Measurements from ENCODE around the gene KCTD11. TPM values are rescaled to one million over a fixed set of nuclear protein-coding genes. Genes with fewer than 3 reads are reported as not detected.

The KCTD11 gene
- total and polyA plus RNA-seq, 4 donors = 0.39 to 3.5 (median 1.4) TPM

DNA sequence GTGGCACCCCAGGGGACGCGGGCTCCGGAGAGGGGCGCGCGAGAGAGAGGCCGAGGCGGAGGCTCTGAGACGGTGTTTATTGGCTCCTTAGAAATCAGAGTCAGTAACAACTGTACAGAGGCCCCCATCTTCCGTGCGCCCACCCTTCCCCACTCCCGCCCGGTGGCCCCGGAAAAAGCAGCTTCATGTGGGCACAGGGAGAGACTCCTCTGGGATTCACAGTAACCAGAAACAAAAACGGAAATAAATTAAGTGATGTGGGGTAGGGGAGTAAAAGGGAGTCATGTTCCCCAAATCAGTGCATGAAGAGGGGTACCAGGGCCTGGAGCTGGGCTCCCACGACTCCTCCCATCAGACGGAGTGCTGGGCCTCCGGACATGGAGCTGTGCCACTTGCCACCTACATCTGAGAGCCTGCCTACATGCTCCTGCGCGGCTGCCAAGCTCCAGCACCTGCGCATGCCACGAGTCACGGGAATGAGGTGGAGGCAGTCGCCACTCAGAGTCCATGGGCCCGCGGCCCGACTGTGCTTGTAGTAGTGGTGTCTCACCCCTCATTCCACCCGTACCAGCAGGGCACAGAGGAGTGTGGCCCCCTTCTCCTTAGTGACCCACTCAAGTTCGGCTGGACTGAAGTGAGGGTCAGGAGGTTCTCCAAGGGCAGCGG lies 36.3 kb upstream of the KCTD11 start:
- H3K27ac ChIP-seq (ENCODE audit: low read depth in 1 of 2, low read length in 2 of 2) = peak overlapping the region; percentile 78 to 84
- 41% methylated on average over 30 of the region's 30 CpGs for whole genome bisulfite sequencing
- DNase-seq (ENCODE audit: low spot score) = no peak
- H3K9me3 ChIP-seq (ENCODE audit: control insufficient read depth in 4 of 4, low read length in 3 of 4) = no peaks in the 10 kb centered on the region
- peak overlapping the region; percentile 21 to 68 for H3K9ac ChIP-seq (ENCODE audit: low read depth in 1 of 2, low read length in 2 of 2)
- peaks cover 7 to 40% (median 25%) of the 10 kb centered on the region in 4 donors for H3K4me1 ChIP-seq (ENCODE audit: control insufficient read depth in 4 of 4, insufficient read depth in 4 of 4, low read length in 3 of 4)
- H3K4me3 ChIP-seq (ENCODE audit: low read depth in 1 of 3, low read length in 3 of 3) = peak overlapping the region; percentile 66 to 88 (median 76)
- TF ChIP-seq FOXA1 (IDR thresholded peaks at IDR 0.05) (no peak), TAF1 (conservative IDR thresholded peaks at IDR 0.05) (no peak), HNF4A (conservative IDR thresholded peaks at IDR 0.05) (no peak), SP1 (IDR thresholded peaks at IDR 0.05) (no peak)
- TF ChIP-seq, protein P1, sequence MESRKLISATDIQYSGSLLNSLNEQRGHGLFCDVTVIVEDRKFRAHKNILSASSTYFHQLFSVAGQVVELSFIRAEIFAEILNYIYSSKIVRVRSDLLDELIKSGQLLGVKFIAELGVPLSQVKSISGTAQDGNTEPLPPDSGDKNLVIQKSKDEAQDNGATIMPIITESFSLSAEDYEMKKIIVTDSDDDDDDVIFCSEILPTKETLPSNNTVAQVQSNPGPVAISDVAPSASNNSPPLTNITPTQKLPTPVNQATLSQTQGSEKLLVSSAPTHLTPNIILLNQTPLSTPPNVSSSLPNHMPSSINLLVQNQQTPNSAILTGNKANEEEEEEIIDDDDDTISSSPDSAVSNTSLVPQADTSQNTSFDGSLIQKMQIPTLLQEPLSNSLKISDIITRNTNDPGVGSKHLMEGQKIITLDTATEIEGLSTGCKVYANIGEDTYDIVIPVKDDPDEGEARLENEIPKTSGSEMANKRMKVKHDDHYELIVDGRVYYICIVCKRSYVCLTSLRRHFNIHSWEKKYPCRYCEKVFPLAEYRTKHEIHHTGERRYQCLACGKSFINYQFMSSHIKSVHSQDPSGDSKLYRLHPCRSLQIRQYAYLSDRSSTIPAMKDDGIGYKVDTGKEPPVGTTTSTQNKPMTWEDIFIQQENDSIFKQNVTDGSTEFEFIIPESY (IDR thresholded peaks at IDR 0.05) = no peak
- no peaks in the 10 kb centered on the region for H3K27me3 ChIP-seq (ENCODE audit: control insufficient read depth in 4 of 4, insufficient read depth in 4 of 4, low read length in 3 of 4)
- H3K36me3 ChIP-seq (ENCODE audit: control insufficient read depth in 4 of 4, insufficient read depth in 3 of 4, low read depth in 1 of 4, low read length in 3 of 4) = peaks cover 17 to 52% (median 39%) of the 10 kb centered on the region in 4 donors

DNA sequence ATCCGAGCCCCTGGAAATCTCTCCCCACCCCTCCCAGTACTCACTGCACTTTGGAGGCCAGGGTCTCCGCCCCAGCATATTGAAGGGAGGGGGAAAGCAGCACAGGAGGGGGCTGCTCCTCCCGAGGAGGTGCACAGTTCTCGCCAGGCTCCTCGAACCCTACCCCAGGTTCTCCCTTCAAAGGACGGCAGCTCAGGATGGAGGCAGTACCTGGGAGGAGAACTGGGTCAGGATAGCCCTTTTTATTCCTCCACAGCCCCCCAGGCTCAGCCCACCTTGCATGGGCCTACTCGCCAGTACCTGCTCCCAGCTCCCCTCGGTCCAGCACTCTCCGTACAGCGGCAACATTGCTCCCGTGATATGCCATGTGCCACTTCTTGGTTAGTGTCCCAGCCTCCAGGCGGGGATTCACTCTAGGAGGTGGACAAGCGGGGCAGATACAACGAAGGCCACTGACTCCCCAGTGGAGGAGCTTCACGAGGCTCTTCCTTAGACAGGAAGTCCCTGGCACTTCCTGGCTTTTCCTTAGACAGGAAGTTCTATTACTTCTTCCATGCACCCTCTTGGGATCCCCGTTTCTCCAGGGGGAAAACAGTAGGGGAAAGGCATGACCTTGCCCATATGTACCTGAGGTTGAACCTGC lies 34.7 kb upstream of the KCTD11 start:
- WGBS = 92% methylated on average over 16 of the region's 16 CpGs
- H3K4me1 ChIP-seq (ENCODE audit: control insufficient read depth in 4 of 4, insufficient read depth in 4 of 4, low read length in 3 of 4) = peaks cover 7 to 33% (median 25%) of the 10 kb centered on the region in 4 donors
- H3K9ac ChIP-seq (ENCODE audit: low read depth in 1 of 2, low read length in 2 of 2) = no peak overlapping the region
- peaks cover 13 to 54% (median 35%) of the 10 kb centered on the region in 4 donors for H3K36me3 ChIP-seq (ENCODE audit: control insufficient read depth in 4 of 4, insufficient read depth in 3 of 4, low read depth in 1 of 4, low read length in 3 of 4)
- no peak overlapping the region for H3K27ac ChIP-seq (ENCODE audit: low read depth in 1 of 2, low read length in 2 of 2)
- TF ChIP-seq, protein P1 (IDR thresholded peaks at IDR 0.05) = no peak
- no peak for TF ChIP-seq RAD21 (IDR thresholded peaks at IDR 0.05)
- no peak for TF ChIP-seq SP1 (IDR thresholded peaks at IDR 0.05)
- TF ChIP-seq YY1 (IDR thresholded peaks at IDR 0.05) = no peak
- no peak for TF ChIP-seq FOXA1 (IDR thresholded peaks at IDR 0.05)
- no peak for TF ChIP-seq JUND (IDR thresholded peaks at IDR 0.05)
- TF ChIP-seq NR2F2 (IDR thresholded peaks at IDR 0.05) = no peak
- no peak for TF ChIP-seq HNF4G (IDR thresholded peaks at IDR 0.05)
- no peak for TF ChIP-seq ATF3 (IDR thresholded peaks at IDR 0.05)
- TF ChIP-seq, protein P2, sequence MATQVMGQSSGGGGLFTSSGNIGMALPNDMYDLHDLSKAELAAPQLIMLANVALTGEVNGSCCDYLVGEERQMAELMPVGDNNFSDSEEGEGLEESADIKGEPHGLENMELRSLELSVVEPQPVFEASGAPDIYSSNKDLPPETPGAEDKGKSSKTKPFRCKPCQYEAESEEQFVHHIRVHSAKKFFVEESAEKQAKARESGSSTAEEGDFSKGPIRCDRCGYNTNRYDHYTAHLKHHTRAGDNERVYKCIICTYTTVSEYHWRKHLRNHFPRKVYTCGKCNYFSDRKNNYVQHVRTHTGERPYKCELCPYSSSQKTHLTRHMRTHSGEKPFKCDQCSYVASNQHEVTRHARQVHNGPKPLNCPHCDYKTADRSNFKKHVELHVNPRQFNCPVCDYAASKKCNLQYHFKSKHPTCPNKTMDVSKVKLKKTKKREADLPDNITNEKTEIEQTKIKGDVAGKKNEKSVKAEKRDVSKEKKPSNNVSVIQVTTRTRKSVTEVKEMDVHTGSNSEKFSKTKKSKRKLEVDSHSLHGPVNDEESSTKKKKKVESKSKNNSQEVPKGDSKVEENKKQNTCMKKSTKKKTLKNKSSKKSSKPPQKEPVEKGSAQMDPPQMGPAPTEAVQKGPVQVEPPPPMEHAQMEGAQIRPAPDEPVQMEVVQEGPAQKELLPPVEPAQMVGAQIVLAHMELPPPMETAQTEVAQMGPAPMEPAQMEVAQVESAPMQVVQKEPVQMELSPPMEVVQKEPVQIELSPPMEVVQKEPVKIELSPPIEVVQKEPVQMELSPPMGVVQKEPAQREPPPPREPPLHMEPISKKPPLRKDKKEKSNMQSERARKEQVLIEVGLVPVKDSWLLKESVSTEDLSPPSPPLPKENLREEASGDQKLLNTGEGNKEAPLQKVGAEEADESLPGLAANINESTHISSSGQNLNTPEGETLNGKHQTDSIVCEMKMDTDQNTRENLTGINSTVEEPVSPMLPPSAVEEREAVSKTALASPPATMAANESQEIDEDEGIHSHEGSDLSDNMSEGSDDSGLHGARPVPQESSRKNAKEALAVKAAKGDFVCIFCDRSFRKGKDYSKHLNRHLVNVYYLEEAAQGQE (IDR thresholded peaks at IDR 0.05) = no peak
- TF ChIP-seq TAF1 (conservative IDR thresholded peaks at IDR 0.05) = no peak
- DNase-seq (ENCODE audit: low spot score) = no peak
- H3K4me3 ChIP-seq (ENCODE audit: low read depth in 1 of 3, low read length in 3 of 3) = no peak overlapping the region
- no peaks in the 10 kb centered on the region for H3K27me3 ChIP-seq (ENCODE audit: control insufficient read depth in 4 of 4, insufficient read depth in 4 of 4, low read length in 3 of 4)
- no peaks in the 10 kb centered on the region for H3K9me3 ChIP-seq (ENCODE audit: control insufficient read depth in 4 of 4, low read length in 3 of 4)

Measured in liver (tissue), 9 donors.